ENCODE data around the gene GBP6. TPM values are rescaled to one million over a fixed set of nuclear protein-coding genes. Genes with fewer than 3 reads are reported as not detected.
"Not testable (repeated sequence)": the region's sequence is repeated elsewhere in the genome, so short reads cannot be mapped to it uniquely, and the experiment has no call there.

The GBP6 gene
- polyA plus RNA-seq, 2 of the 4 experiments (the other 2 are of a cell fraction), result not detected

GRCh38 chr1:89367221-89367620 lies 3.4 kb downstream of the GBP6 start:
- ChIA-PET CTCF (interaction anchor here (1.7 kb wide), 1 partner anchor 9 kb away, joined by 7 read pairs; no protein-coding TSS in a partner anchor), POLR2A (no interaction called here)
- Histone ChIP-seq H3K9me3 (no peaks in the 10 kb centered on the region), H3K4me3 (no peak overlapping the region), H3K27ac (no peak overlapping the region), H3K4me2 (no peak overlapping the region), H3K4me1 (no peaks in the 10 kb centered on the region)
- TF ChIP-seq ELK1 (IDR thresholded peaks at IDR 0.05; ENCODE audit: low read depth, low read length) (no peak), POLR2A (IDR thresholded peaks at IDR 0.05; ENCODE audit: low read length) (no peak), HMGXB4 (CRISPR knock-in tag; IDR thresholded peaks at IDR 0.05; ENCODE audit: borderline replicate concordance) (no peak), CEBPB (IDR thresholded peaks at IDR 0.05) (no peak), ZSCAN20 (CRISPR knock-in tag; IDR thresholded peaks at IDR 0.05) (no peak), SREBF2 (IDR thresholded peaks at IDR 0.05) (no peak), FOSB (CRISPR knock-in tag; IDR thresholded peaks at IDR 0.05) (no peak), RNF2 (IDR thresholded peaks at IDR 0.05; ENCODE audit: borderline replicate concordance, low read depth) (no peak), RARB (CRISPR knock-in tag; IDR thresholded peaks at IDR 0.05) (no peak), HDAC2 (IDR thresholded peaks at IDR 0.05) (no peak), TFCP2L1 (CRISPR knock-in tag; IDR thresholded peaks at IDR 0.05) (no peak), USF2 (IDR thresholded peaks at IDR 0.05) (no peak), MAZ (IDR thresholded peaks at IDR 0.05; ENCODE audit: borderline replicate concordance, low read depth, low read length) (no peak)
- TF ChIP-seq, protein P1, sequence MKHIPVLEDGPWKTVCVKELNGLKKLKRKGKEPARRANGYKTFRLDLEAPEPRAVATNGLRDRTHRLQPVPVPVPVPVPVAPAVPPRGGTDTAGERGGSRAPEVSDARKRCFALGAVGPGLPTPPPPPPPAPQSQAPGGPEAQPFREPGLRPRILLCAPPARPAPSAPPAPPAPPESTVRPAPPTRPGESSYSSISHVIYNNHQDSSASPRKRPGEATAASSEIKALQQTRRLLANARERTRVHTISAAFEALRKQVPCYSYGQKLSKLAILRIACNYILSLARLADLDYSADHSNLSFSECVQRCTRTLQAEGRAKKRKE (CRISPR knock-in tag; IDR thresholded peaks at IDR 0.05; ENCODE audit: low read depth), result no peak
- FAIRE-seq (no peak), DNase-seq (ENCODE audit: low read depth in 1 of 2, low spot score in 1 of 2) (no peak), ATAC-seq (no peak)
- whole genome bisulfite sequencing (ENCODE audit: missing lambda C conversion rate), result 0% methylated on average over 1 of the region's 1 CpG

- Histone ChIP-seq H3K9me3 (no peaks in the 10 kb centered on the region), H3K4me1 (no peaks in the 10 kb centered on the region), H3K4me2 (no peak overlapping the region), H3K4me3 (no peak overlapping the region), H3K27ac (no peak overlapping the region)
- DNase-seq (ENCODE audit: low read depth in 1 of 2, low spot score in 1 of 2) (no peak), FAIRE-seq (no peak), ATAC-seq (no peak)
- TF ChIP-seq, protein P2, sequence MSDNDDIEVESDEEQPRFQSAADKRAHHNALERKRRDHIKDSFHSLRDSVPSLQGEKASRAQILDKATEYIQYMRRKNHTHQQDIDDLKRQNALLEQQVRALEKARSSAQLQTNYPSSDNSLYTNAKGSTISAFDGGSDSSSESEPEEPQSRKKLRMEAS (IDR thresholded peaks at IDR 0.05), result no peak
- POLR2A ChIA-PET, result no interaction called here
- 15% methylated on average over 8 of the region's 8 CpGs for WGBS (ENCODE audit: missing lambda C conversion rate)
- CTCF ChIA-PET, result interaction anchor here (1.3 kb wide), 1 partner anchor 11 kb away, joined by 4 read pairs; no protein-coding TSS in a partner anchor
Observed at GRCh38 chr1:89369331-89369730, 5.5 kb downstream of the GBP6 start.

- ATAC-seq; H3K9me3 ChIP-seq; H3K27ac ChIP-seq; H3K4me1 ChIP-seq; FAIRE-seq; H3K4me2 ChIP-seq; CTCF ChIA-PET; POLR2A ChIA-PET; H3K4me3 ChIP-seq; DNase-seq (ENCODE audit: low read depth in 1 of 2, low spot score in 1 of 2): not testable (repeated sequence)
- WGBS (ENCODE audit: missing lambda C conversion rate), result 35% methylated on average over 4 of the region's 4 CpGs
Observed at GRCh38 chr1:89373810-89374209, 10.0 kb downstream of the GBP6 start.

- TF ChIP-seq MYC (IDR thresholded peaks at IDR 0.05; ENCODE audit: borderline replicate concordance, low read length) (no peak), KDM1A (IDR thresholded peaks at IDR 0.05; ENCODE audit: low read depth) (no peak), SMC3 (IDR thresholded peaks at IDR 0.05) (no peak), PHF8 (IDR thresholded peaks at IDR 0.05; ENCODE audit: borderline replicate concordance, low read depth) (no peak), CBX2 (IDR thresholded peaks at IDR 0.05; ENCODE audit: borderline replicate concordance, low read depth) (no peak), HEYL (CRISPR knock-in tag; IDR thresholded peaks at IDR 0.05) (no peak)
- TF ChIP-seq, protein P2 (IDR thresholded peaks at IDR 0.05), result no peak
- no peaks in the 10 kb centered on the region for H3K9me3 ChIP-seq
- ATAC-seq (no peak), FAIRE-seq (no peak), DNase-seq (ENCODE audit: low read depth in 1 of 2, low spot score in 1 of 2) (no peak)
- no peak overlapping the region for H3K4me2 ChIP-seq
- ChIA-PET POLR2A (no interaction called here), CTCF (interaction anchor here (2.4 kb wide), 1 partner anchor 19 kb away, joined by 6 read pairs; no protein-coding TSS in a partner anchor)
- H3K4me1 ChIP-seq, result no peaks in the 10 kb centered on the region
- no peak overlapping the region for H3K27ac ChIP-seq
- no peak overlapping the region for H3K4me3 ChIP-seq
Observed at GRCh38 chr1:89378001-89378400, 14.1 kb downstream of the GBP6 start.
